Tibial artery (tissue), 4 donors: Measurements from ENCODE around the gene FCHSD2.

ENCODE experiments used
- DNase-seq, 2 donors: peaks; one replicate each; pipeline ENCODE4 v3.0.0-alpha.2; 2019
- H3K27ac ChIP-seq, 2 donors: fragments of 200-600 bp; sonication (generic) in 1 of 2; 1 replicate in 1 of 2; 2 replicates in 1 of 2; pipeline ENCODE4 v1.5.1; 2018 to 2019; ENCODE audit warnings: mild to moderate bottlenecking in 1 of 2
- H3K27me3 ChIP-seq, 2 donors: fragments of 200-600 bp; sonication (generic) in 1 of 2; one replicate each; pipeline versions ENCODE4 v1.5.1 to v1.6.0; 2016 to 2019
- H3K36me3 ChIP-seq, 3 donors: fragments of 200-600 bp; sonication (generic) in 2 of 3; one replicate each; pipeline ENCODE4 v1.5.1; 2016 to 2019; ENCODE audit warnings: mild to moderate bottlenecking in 2 of 3
- H3K4me1 ChIP-seq, 4 donors: fragments of 200-600 bp; sonication (generic) in 2 of 4; 1 replicate in 3 of 4; 2 replicates in 1 of 4; pipeline ENCODE4 v1.5.1; 2016 to 2019
- H3K4me3 ChIP-seq, 2 donors: fragments of 200-600 bp; sonication (generic) in 1 of 2; 1 replicate in 1 of 2; 2 replicates in 1 of 2; pipeline ENCODE4 v1.5.1; 2018 to 2019; ENCODE audit warnings: mild to moderate bottlenecking in 2 of 2
- H3K9me3 ChIP-seq, 3 donors: fragments of 200-600 bp; sonication (generic) in 1 of 3; one replicate each; pipeline ENCODE4 v1.5.1; 2016 to 2019
- CTCF ChIP-seq, 2 experiments: fragments of 200-600 bp in 1 of 2; fragments of 450-650 bp in 1 of 2; IDR thresholded peaks; one replicate each; pipeline ENCODE4 v1.5.1; 2017 to 2019; ENCODE audit warnings: antibody characterized with exemption in 2 of 2, mild to moderate bottlenecking in 1 of 2, moderate library complexity in 1 of 2
- intact Hi-C: fragments of 100-400 bp; cut with DNase I; formaldehyde crosslinking; loops from one replicate; pipeline ENCODE4 v1.15.0; 2023; ENCODE audit warnings: low total_unique reads

The FCHSD2 gene

GRCh38 chr11:72789493-72790131 lies 352.5 kb downstream of the FCHSD2 start:
- Histone ChIP-seq H3K27ac (peak overlapping the region; percentile 74 to 77), H3K27me3 (no peaks in the 10 kb centered on the region), H3K4me1 (peaks cover 0 to 42% (median 29%) of the 10 kb centered on the region in 4 donors), H3K36me3 (no peaks in the 10 kb centered on the region), H3K4me3 (no peak overlapping the region), H3K9me3 (no peaks in the 10 kb centered on the region)
- intact Hi-C loops, result loop anchor here (5.0 kb wide), 1 partner anchor 67 kb away; no protein-coding TSS in a partner anchor
- peak in 1 of 2 donors; percentile 83 for DNase-seq
- TF ChIP-seq CTCF (IDR thresholded peaks at IDR 0.05), result no peak

- Histone ChIP-seq H3K4me3 (no peak overlapping the region), H3K4me1 (peaks cover 0 to 35% (median 23%) of the 10 kb centered on the region in 4 donors), H3K36me3 (no peaks in the 10 kb centered on the region), H3K27me3 (no peaks in the 10 kb centered on the region), H3K9me3 (no peaks in the 10 kb centered on the region), H3K27ac (no peak overlapping the region)
- no peak for TF ChIP-seq CTCF (IDR thresholded peaks at IDR 0.05)
- DNase-seq, result no peak
- intact Hi-C loops, result no loop called here
Measured at GRCh38 chr11:72788241-72788640, 353.9 kb downstream of the FCHSD2 start.

GRCh38 chr11:72787216-72788104 lies 354.7 kb downstream of the FCHSD2 start:
- no peaks in the 10 kb centered on the region for H3K9me3 ChIP-seq
- H3K27me3 ChIP-seq, result no peaks in the 10 kb centered on the region
- TF ChIP-seq CTCF (IDR thresholded peaks at IDR 0.05), result no peak
- H3K4me1 ChIP-seq, result peaks cover 0 to 29% (median 18%) of the 10 kb centered on the region in 4 donors
- intact Hi-C loops, result no loop called here
- no peaks in the 10 kb centered on the region for H3K36me3 ChIP-seq
- no peak overlapping the region for H3K4me3 ChIP-seq
- no peak overlapping the region for H3K27ac ChIP-seq
- no peak for DNase-seq
